ENCODE measurements around the gene RPTOR. TPM values are rescaled to one million over a fixed set of nuclear protein-coding genes. Genes with fewer than 3 reads are reported as not detected.

Gene RPTOR
- total and polyA plus RNA-seq, 10 of the 15 experiments (the other 5 are each of a cell fraction or from before 2014, with no cell fraction given): 0.18 to 32.1 (median 7.8) TPM

DNA sequence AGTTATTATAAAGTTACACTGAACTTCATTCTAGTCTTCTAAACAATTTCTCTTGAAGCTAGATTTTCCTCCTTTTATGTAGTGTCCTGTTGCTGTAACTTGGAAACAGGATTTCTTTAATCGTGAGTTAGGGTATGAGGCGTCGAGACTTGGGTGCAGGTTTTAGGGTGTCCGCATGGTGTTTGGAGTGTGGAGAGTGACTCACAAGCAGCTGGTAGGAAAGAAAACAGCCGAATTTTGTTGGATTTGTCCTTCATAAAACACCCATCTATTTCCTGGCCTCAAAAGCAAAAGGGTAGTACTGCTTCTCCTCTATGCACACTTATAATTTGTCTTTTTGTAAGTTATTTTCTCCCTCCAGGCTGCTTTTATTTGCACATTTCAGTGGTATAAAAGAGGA is 1.6 kb downstream of the RPTOR start (continued):
- TF ChIP-seq, protein P1, sequence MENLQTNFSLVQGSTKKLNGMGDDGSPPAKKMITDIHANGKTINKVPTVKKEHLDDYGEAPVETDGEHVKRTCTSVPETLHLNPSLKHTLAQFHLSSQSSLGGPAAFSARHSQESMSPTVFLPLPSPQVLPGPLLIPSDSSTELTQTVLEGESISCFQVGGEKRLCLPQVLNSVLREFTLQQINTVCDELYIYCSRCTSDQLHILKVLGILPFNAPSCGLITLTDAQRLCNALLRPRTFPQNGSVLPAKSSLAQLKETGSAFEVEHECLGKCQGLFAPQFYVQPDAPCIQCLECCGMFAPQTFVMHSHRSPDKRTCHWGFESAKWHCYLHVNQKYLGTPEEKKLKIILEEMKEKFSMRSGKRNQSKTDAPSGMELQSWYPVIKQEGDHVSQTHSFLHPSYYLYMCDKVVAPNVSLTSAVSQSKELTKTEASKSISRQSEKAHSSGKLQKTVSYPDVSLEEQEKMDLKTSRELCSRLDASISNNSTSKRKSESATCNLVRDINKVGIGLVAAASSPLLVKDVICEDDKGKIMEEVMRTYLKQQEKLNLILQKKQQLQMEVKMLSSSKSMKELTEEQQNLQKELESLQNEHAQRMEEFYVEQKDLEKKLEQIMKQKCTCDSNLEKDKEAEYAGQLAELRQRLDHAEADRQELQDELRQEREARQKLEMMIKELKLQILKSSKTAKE (IDR thresholded peaks at IDR 0.05; ENCODE audit: low read depth, poor library complexity, severe bottlenecking): no peak
- TF ChIP-seq NR2C1 (IDR thresholded peaks at IDR 0.05): no peak
- no peak for TF ChIP-seq BACH1 (IDR thresholded peaks at IDR 0.05; ENCODE audit: borderline replicate concordance)
- TF ChIP-seq STAT1 (conservative IDR thresholded peaks at IDR 0.05): no peak
- TF ChIP-seq, protein P2, sequence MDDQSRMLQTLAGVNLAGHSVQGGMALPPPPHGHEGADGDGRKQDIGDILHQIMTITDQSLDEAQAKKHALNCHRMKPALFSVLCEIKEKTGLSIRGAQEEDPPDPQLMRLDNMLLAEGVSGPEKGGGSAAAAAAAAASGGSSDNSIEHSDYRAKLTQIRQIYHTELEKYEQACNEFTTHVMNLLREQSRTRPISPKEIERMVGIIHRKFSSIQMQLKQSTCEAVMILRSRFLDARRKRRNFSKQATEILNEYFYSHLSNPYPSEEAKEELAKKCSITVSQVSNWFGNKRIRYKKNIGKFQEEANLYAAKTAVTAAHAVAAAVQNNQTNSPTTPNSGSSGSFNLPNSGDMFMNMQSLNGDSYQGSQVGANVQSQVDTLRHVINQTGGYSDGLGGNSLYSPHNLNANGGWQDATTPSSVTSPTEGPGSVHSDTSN (IDR thresholded peaks at IDR 0.05; ENCODE audit: insufficient replicate concordance, low read depth, low read length): no peak
- no peak for TF ChIP-seq ZZZ3 (IDR thresholded peaks at IDR 0.05; ENCODE audit: control insufficient read depth, insufficient read length, low read depth)

DNA sequence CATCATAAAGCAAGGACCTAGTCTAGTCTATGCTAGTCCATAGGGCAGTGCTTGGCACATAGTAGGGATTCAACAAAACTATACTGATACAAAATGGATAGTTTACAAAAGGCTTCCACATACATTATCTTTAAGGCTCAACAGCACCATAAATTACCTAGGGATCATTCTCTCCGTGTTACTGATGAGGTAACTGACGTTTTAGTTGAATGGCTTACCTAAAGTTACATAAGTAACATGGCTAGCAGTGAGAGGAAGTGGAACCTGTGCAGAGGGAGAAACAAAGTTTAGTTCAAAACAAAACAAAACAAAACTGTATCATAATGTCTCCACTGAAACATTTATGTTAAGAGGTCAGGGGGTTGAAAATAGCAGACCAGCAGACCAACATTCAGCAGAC is 7.9 kb downstream of the RPTOR start:
- no TSS peak for BruUV-seq (replicated peaks)
- DNase-seq (ENCODE audit: low read depth, low spot score) (no peak), ATAC-seq (no peak), FAIRE-seq (no peak)
- 50% methylated on average over 2 of the region's 2 CpGs for WGBS (ENCODE audit: insufficient coverage, insufficient replicate concordance, low lambda C conversion rate, missing lambda C conversion rate)
- Histone ChIP-seq H3K9ac (ENCODE audit: control insufficient read depth, insufficient read depth, low read length) (no peak overlapping the region), H3K36me3 (ENCODE audit: control insufficient read depth in 2 of 2, insufficient read depth in 2 of 2, low read length in 1 of 2) (peaks cover 2 to 5% of the 10 kb centered on the region in 2 experiments; a peak in 2 of 4 replicates), H3K9me3 (replicated peaks; ENCODE audit: control insufficient read depth, insufficient read depth, low read length) (no peaks in the 10 kb centered on the region), H2AFZ (ENCODE audit: control insufficient read depth, low read depth, low read length) (no peak overlapping the region), H3K4me1 (ENCODE audit: control insufficient read depth, insufficient read depth, low read length) (peaks cover 12% of the 10 kb centered on the region), H3K27ac (ENCODE audit: control insufficient read depth, insufficient read depth) (no peak overlapping the region), H4K20me1 (ENCODE audit: control insufficient read depth, insufficient read depth) (peaks cover 4% of the 10 kb centered on the region; the same call in 1 of the 2 replicates), H3K4me3 (no peak overlapping the region), H3K27me3 (replicated peaks in 1 of 2; ENCODE audit: control insufficient read depth in 2 of 2, insufficient read depth in 2 of 2, low read length in 1 of 2) (no peaks in the 10 kb centered on the region), H3K79me2 (ENCODE audit: control insufficient read depth, insufficient read depth, low read length) (peaks cover 38% of the 10 kb centered on the region), H3K4me2 (ENCODE audit: control insufficient read depth, insufficient read depth) (no peak overlapping the region)
- ChIA-PET RAD21 (ENCODE audit: unreplicated experiment) (no interaction called here), SMC1A (ENCODE audit: uncharacterized antibody, unreplicated experiment) (no interaction called here), CTCF (no interaction called here), POLR2A (no interaction called here)
- in situ Hi-C loops (cut with MboI) (no loop called here), intact Hi-C loops (cut with micrococcal nuclease; ENCODE audit: unreplicated experiment) (no loop called here)
- peak; percentile 24; the same call in 1 of the 2 replicates for TF ChIP-seq SPI1 (IDR thresholded peaks at IDR 0.05; ENCODE audit: borderline replicate concordance, insufficient read depth, low read depth, low read length)
- TF ChIP-seq, protein P3, sequence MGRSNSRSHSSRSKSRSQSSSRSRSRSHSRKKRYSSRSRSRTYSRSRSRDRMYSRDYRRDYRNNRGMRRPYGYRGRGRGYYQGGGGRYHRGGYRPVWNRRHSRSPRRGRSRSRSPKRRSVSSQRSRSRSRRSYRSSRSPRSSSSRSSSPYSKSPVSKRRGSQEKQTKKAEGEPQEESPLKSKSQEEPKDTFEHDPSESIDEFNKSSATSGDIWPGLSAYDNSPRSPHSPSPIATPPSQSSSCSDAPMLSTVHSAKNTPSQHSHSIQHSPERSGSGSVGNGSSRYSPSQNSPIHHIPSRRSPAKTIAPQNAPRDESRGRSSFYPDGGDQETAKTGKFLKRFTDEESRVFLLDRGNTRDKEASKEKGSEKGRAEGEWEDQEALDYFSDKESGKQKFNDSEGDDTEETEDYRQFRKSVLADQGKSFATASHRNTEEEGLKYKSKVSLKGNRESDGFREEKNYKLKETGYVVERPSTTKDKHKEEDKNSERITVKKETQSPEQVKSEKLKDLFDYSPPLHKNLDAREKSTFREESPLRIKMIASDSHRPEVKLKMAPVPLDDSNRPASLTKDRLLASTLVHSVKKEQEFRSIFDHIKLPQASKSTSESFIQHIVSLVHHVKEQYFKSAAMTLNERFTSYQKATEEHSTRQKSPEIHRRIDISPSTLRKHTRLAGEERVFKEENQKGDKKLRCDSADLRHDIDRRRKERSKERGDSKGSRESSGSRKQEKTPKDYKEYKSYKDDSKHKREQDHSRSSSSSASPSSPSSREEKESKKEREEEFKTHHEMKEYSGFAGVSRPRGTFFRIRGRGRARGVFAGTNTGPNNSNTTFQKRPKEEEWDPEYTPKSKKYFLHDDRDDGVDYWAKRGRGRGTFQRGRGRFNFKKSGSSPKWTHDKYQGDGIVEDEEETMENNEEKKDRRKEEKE (IDR thresholded peaks at IDR 0.05): no peak
